ENCODE measurements around the gene ITGBL1. TPM values are rescaled to one million over a fixed set of nuclear protein-coding genes. Genes with fewer than 3 reads are reported as not detected.

Gene ITGBL1
- total and polyA plus RNA-seq, 2 of the 13 experiments (the other 11 are each of a cell fraction or from before 2014, with no cell fraction given), result 0.02 TPM; not detected in 1

GRCh38 chr13:101709952-101710351 is 257.5 kb downstream of the ITGBL1 start (continued):
- TF ChIP-seq MAX (IDR thresholded peaks at IDR 0.05) (0 out of 2 replicates have a peak, but pooled peaks have one; percentile 21), ARID2 (CRISPR knock-in tag; IDR thresholded peaks at IDR 0.05; ENCODE audit: borderline replicate concordance) (no peak), TIGD3 (CRISPR knock-in tag; IDR thresholded peaks at IDR 0.05; ENCODE audit: borderline replicate concordance) (no peak), PCBP2 (optimal IDR thresholded peaks at IDR 0.05; ENCODE audit: low read depth, low read length, poor library complexity, severe bottlenecking) (no peak), PAWR (CRISPR knock-in tag; IDR thresholded peaks at IDR 0.05; ENCODE audit: borderline replicate concordance) (no peak), MBNL3 (CRISPR knock-in tag; conservative IDR thresholded peaks at IDR 0.05) (no peak), RERE (CRISPR knock-in tag; IDR thresholded peaks at IDR 0.05; ENCODE audit: low read depth) (peak; percentile 70; the same call in 1 of the 2 replicates), SP2 (CRISPR knock-in tag; IDR thresholded peaks at IDR 0.05) (no peak), JARID2 (CRISPR knock-in tag; IDR thresholded peaks at IDR 0.05; ENCODE audit: insufficient replicate concordance) (no peak), HNF1A (IDR thresholded peaks at IDR 0.05; ENCODE audit: low read depth) (no peak), HNF1A (CRISPR knock-in tag; IDR thresholded peaks at IDR 0.05; ENCODE audit: borderline replicate concordance) (no peak), MXI1 (IDR thresholded peaks at IDR 0.05; ENCODE audit: borderline replicate concordance, low read depth, low read length) (no peak), GABPB1 (CRISPR knock-in tag; IDR thresholded peaks at IDR 0.05) (no peak), ZNF331 (CRISPR knock-in tag; IDR thresholded peaks at IDR 0.05) (no peak), ZNF121 (CRISPR knock-in tag; IDR thresholded peaks at IDR 0.05) (no peak), ATF4 (CRISPR knock-in tag; IDR thresholded peaks at IDR 0.05) (no peak), POGZ (CRISPR knock-in tag; IDR thresholded peaks at IDR 0.05) (no peak), RFXAP (CRISPR knock-in tag; IDR thresholded peaks at IDR 0.05; ENCODE audit: borderline replicate concordance) (no peak), ZNF17 (CRISPR knock-in tag; IDR thresholded peaks at IDR 0.05) (no peak)

All from HepG2 (cell line).